HFF-Myc (cell line): ENCODE data around the gene PTPDC1.
"Not testable (repeated sequence)": the region's sequence is repeated elsewhere in the genome, so short reads cannot be mapped to it uniquely, and the experiment has no call there.

Source experiments
- DNase-seq: peaks from one replicate; pipeline ENCODE4 v3.0.0-alpha.2; 2011; ENCODE audit warnings: low read depth; ENCODE audit errors: extremely low read depth
- H3K4me3 ChIP-seq: replicated peaks from 2 replicates; pipeline ENCODE4 v1.5.1; 2011; ENCODE audit warnings: low read depth, mild to moderate bottlenecking, control low read depth, low read length
- CTCF ChIP-seq: IDR thresholded peaks from 2 replicates; pipeline ENCODE4 v1.5.1; 2012; ENCODE audit warnings: mild to moderate bottlenecking, low read depth, low read length, control low read depth; ENCODE audit errors: missing control alignments

Gene PTPDC1

GRCh38 chr9:94086486-94087345 lies 2.5 kb downstream of the PTPDC1 start:
- no peak for DNase-seq
- H3K4me3 ChIP-seq: no peak overlapping the region
- TF ChIP-seq CTCF: no peak

DNA sequence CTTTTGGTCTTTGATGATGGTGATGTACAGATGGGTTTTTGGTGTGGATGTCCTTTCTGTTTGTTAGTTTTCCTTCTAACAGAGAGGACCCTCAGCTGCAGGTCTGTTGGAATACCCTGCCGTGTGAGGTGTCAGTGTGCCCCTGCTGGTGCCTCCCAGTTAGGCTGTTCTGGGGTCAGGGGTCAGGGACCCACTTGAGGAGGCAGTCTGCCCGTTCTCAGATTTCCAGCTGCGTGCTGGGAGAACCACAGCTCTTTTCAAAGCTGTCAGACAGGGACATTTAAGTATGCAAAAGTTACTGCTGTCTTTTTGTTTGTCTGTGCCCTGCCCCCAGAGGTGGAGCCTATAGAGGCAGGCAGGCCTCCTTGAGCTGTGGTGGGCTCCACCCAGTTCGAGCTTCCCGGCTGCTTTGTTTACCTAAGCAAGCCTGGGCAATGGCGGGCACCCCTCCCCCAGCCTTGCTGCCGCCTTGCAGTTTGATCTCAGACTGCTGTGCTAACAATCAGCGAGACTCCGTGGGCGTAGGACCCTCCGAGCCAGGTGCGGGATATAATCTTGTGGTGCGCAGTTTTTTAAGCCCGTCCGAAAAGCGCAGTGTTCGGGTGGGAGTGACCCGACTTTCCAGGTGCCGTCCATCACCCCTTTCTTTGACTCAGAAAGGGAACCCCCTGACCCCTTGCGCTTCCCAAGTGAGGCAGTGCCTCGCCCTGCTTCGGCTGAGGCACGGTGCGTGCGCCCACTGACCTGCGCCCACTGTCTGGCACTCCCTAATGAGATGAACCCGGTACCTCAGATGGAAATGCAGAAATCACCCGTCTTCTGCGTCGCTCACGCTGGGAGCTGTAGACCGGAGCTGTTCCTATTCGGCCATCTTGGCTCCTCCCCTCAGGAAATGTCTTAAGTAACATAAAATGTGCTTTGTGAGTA lies 10.2 kb downstream of the PTPDC1 start:
- not testable (repeated sequence) for DNase-seq, H3K4me3 ChIP-seq

GRCh38 chr9:94096819-94097577 lies 12.7 kb downstream of the PTPDC1 start:
- TF ChIP-seq CTCF: no peak
- no peak overlapping the region for H3K4me3 ChIP-seq
- no peak for DNase-seq

- H3K4me3 ChIP-seq: no peak overlapping the region
- TF ChIP-seq CTCF: no peak
- DNase-seq: peak; percentile 60
Measured at GRCh38 chr9:94097788-94098414, 13.6 kb downstream of the PTPDC1 start.

- no peak for TF ChIP-seq CTCF
- H3K4me3 ChIP-seq: no peak overlapping the region
- no peak for DNase-seq
Measured at GRCh38 chr9:94100152-94100879, 16.1 kb downstream of the PTPDC1 start.

- TF ChIP-seq CTCF: no peak
- DNase-seq: no peak
- H3K4me3 ChIP-seq: no peak overlapping the region
Measured at GRCh38 chr9:94101162-94101853, 17.0 kb downstream of the PTPDC1 start.
